Mesenchymal stem cell (in vitro differentiated cells and primary cell): Measurements from ENCODE around the gene RANBP17.

Experiments used
- DNase-seq: peaks from one replicate; pipeline ENCODE4 v3.0.0-alpha.2; 2013
- H2AFZ ChIP-seq: one replicate; pipeline ENCODE4 v1.6.1; 2013; ENCODE audit warnings: low read depth, mild to moderate bottlenecking, control low read depth, inconsistent platforms, low read length, moderate library complexity
- H2AK5ac ChIP-seq: 2 replicates; pipeline ENCODE4 v1.6.1; 2013; ENCODE audit warnings: low read length, moderate library complexity, mild to moderate bottlenecking, inconsistent platforms; ENCODE audit not compliant: severe bottlenecking
- H2BK120ac ChIP-seq: one replicate; pipeline ENCODE4 v1.6.1; 2013; ENCODE audit warnings: low read depth, mild to moderate bottlenecking, inconsistent platforms, low read length, moderate library complexity
- H2BK12ac ChIP-seq, 2 experiments: one replicate each; pipeline ENCODE4 v1.6.1; 2013; ENCODE audit warnings: inconsistent platforms in 2 of 2, low read length in 2 of 2, mild to moderate bottlenecking in 2 of 2, moderate library complexity in 2 of 2, control low read depth in 1 of 2
- H2BK15ac ChIP-seq: one replicate; pipeline ENCODE4 v1.6.1; 2013; ENCODE audit warnings: mild to moderate bottlenecking, low read depth, inconsistent platforms; ENCODE audit not compliant: poor library complexity, severe bottlenecking
- H2BK5ac ChIP-seq: 2 replicates; pipeline ENCODE4 v1.6.1; 2013; ENCODE audit warnings: low read depth, mild to moderate bottlenecking, low read length, control low read depth, inconsistent platforms; ENCODE audit not compliant: poor library complexity, severe bottlenecking
- H3K14ac ChIP-seq, 2 experiments: one replicate each; pipeline ENCODE4 v1.6.1; 2013; ENCODE audit warnings: inconsistent platforms in 2 of 2, low read length in 2 of 2, control low read depth in 1 of 2, mild to moderate bottlenecking in 1 of 2, moderate library complexity in 1 of 2
- H3K18ac ChIP-seq, 2 experiments: one replicate each; pipeline ENCODE4 v1.6.1; 2013; ENCODE audit warnings: inconsistent platforms in 2 of 2, low read length in 2 of 2, control low read depth in 1 of 2, low read depth in 1 of 2, mild to moderate bottlenecking in 1 of 2
- H3K23ac ChIP-seq, 2 experiments: one replicate each; pipeline ENCODE4 v1.6.1; 2013; ENCODE audit warnings: inconsistent platforms in 2 of 2, low read length in 2 of 2, mild to moderate bottlenecking in 2 of 2, moderate library complexity in 2 of 2, control low read depth in 1 of 2
- H3K27ac ChIP-seq: 2 replicates; pipeline ENCODE4 v1.5.1; 2013; ENCODE audit warnings: mild to moderate bottlenecking, moderate library complexity, low read length, control low read depth, inconsistent platforms; ENCODE audit not compliant: poor library complexity, severe bottlenecking
- H3K27me3 ChIP-seq, 2 experiments: 2 replicates each; pipeline versions ENCODE4 v1.6.1 to v1.7.0; 2013; ENCODE audit warnings: low read length in 2 of 2, mild to moderate bottlenecking in 2 of 2, moderate library complexity in 2 of 2, control low read depth in 1 of 2, inconsistent platforms in 1 of 2; ENCODE audit not compliant: control insufficient read depth in 1 of 2, insufficient read depth in 1 of 2
- H3K36me3 ChIP-seq, 2 experiments: 2 replicates each; pipeline versions ENCODE4 v1.6.1 to v1.7.0; 2013; ENCODE audit warnings: low read length in 2 of 2, control low read depth in 1 of 2, inconsistent platforms in 1 of 2, low read depth in 1 of 2, mild to moderate bottlenecking in 1 of 2; ENCODE audit not compliant: insufficient read depth in 2 of 2, control insufficient read depth in 1 of 2
- H3K4ac ChIP-seq, 2 experiments: one replicate each; pipeline ENCODE4 v1.6.1; 2013; ENCODE audit warnings: inconsistent platforms in 2 of 2, low read length in 2 of 2, mild to moderate bottlenecking in 2 of 2, moderate library complexity in 2 of 2, control low read depth in 1 of 2, low read depth in 1 of 2
- H3K4me1 ChIP-seq: 2 replicates; pipeline ENCODE4 v1.6.1; 2013; ENCODE audit warnings: low read depth, low read length, control low read depth; ENCODE audit not compliant: control insufficient read depth, insufficient read depth
- H3K4me2 ChIP-seq: 2 replicates; pipeline ENCODE4 v1.6.1; 2013; ENCODE audit warnings: low read length, mild to moderate bottlenecking, inconsistent platforms; ENCODE audit not compliant: poor library complexity, severe bottlenecking
- H3K4me3 ChIP-seq, 2 experiments: 2 replicates each; pipeline versions ENCODE4 v1.5.1 to v1.7.0; 2013; ENCODE audit warnings: low read length in 2 of 2, mild to moderate bottlenecking in 2 of 2, control low read depth in 1 of 2, low read depth in 1 of 2; ENCODE audit not compliant: insufficient read depth in 1 of 2
- H3K79me1 ChIP-seq: replicated peaks from 2 replicates; pipeline ENCODE4 v1.6.1; 2013; ENCODE audit warnings: mild to moderate bottlenecking, control low read depth, low read length, inconsistent platforms; ENCODE audit not compliant: poor library complexity, severe bottlenecking
- H3K9ac ChIP-seq: 2 replicates; pipeline ENCODE4 v1.7.0; 2013; ENCODE audit warnings: mild to moderate bottlenecking, low read length, moderate library complexity
- H3K9me3 ChIP-seq: 2 replicates; pipeline ENCODE4 v1.7.0; 2013; ENCODE audit warnings: mild to moderate bottlenecking, low read length; ENCODE audit not compliant: control insufficient read depth
- H4K8ac ChIP-seq: one replicate; pipeline ENCODE4 v1.6.1; 2013; ENCODE audit warnings: inconsistent platforms, mild to moderate bottlenecking, low read length, moderate library complexity
- H4K91ac ChIP-seq: one replicate; pipeline ENCODE4 v1.6.1; 2013; ENCODE audit warnings: mild to moderate bottlenecking, low read length, inconsistent platforms
- WGBS: methylation state at CpG from one replicate; pipeline ENCODE4 v1.1.7; 2013; ENCODE audit warnings: mixed read lengths; 5-methylcytosine and 5-hydroxymethylcytosine counted together

RANBP17 gene

DNA sequence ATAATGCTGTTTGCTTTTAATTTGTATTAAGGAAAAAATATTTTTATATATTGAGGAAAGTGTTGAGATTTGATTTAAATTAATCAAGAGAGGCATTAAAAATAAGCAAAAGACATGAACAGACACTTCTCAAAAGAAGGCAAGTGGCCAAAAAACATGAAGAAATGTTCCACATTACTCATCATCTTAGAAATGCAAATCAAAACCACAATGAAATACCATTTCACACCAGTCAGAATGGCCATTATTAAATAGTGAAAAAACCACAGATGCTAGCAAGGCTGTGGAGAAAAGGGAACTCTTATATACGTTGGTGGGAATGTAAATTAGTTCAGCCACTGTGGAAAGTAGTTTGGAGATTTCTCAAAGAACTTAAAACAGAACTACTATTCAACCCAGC lies 45.9 kb downstream of the RANBP17 start:
- H3K27ac ChIP-seq: no peak overlapping the region
- no peak overlapping the region for H3K18ac ChIP-seq
- H3K4me1 ChIP-seq: no peaks in the 10 kb centered on the region
- H4K8ac ChIP-seq: no peak overlapping the region
- no peak overlapping the region for H3K9ac ChIP-seq
- DNase-seq: peak; percentile 80
- no peak overlapping the region for H2BK5ac ChIP-seq
- H3K79me1 ChIP-seq: peaks cover 2% of the 10 kb centered on the region
- no CpG with 5 or more reads among the region's 1 CpG for WGBS
- H4K91ac ChIP-seq: no peak overlapping the region
- H3K14ac ChIP-seq: no peak overlapping the region
- no peak overlapping the region for H2BK15ac ChIP-seq
- no peak overlapping the region for H2BK120ac ChIP-seq
- H3K27me3 ChIP-seq: no peaks in the 10 kb centered on the region
- H3K4me3 ChIP-seq: no peak overlapping the region
- H3K9me3 ChIP-seq: peaks cover 19% of the 10 kb centered on the region
- H3K23ac ChIP-seq: no peak overlapping the region
- H3K4me2 ChIP-seq: no peak overlapping the region
- H2AFZ ChIP-seq: no peak overlapping the region
- no peak overlapping the region for H2AK5ac ChIP-seq
- peaks cover 0 to 3% of the 10 kb centered on the region in 2 experiments for H3K36me3 ChIP-seq
- no peak overlapping the region for H2BK12ac ChIP-seq
- no peak overlapping the region for H3K4ac ChIP-seq

DNA sequence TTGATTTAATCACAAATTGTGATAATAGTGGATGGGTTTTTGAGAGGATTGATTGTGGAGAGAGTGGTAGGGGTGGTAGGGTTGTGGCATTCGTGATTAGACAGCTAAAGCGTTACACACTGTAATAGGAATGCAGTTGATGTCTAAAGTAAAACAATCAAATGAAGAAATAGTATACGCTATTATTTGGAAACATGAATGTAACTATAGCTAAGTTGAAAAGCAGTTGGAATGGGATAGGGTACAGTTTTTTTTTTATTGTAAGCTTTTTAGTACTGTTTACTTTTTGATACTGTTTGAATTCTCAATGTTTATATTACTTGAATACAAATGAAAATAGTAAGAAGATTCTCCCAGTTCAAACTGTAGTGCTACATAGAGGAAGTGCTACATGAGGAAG lies 51.8 kb downstream of the RANBP17 start:
- H2AFZ ChIP-seq: no peak overlapping the region
- H4K8ac ChIP-seq: no peak overlapping the region
- no peaks in the 10 kb centered on the region for H3K79me1 ChIP-seq
- no peak overlapping the region for H3K4me2 ChIP-seq
- no peak overlapping the region for H2BK5ac ChIP-seq
- no peak overlapping the region for H3K4me3 ChIP-seq
- no peak overlapping the region for H3K18ac ChIP-seq
- no peak overlapping the region for H2AK5ac ChIP-seq
- H3K27me3 ChIP-seq: no peaks in the 10 kb centered on the region
- H3K9ac ChIP-seq: no peak overlapping the region
- no peak overlapping the region for H3K27ac ChIP-seq
- H3K14ac ChIP-seq: no peak overlapping the region
- no peak overlapping the region for H2BK15ac ChIP-seq
- H2BK120ac ChIP-seq: no peak overlapping the region
- 95% methylated on average over 3 of the region's 3 CpGs for WGBS
- H4K91ac ChIP-seq: no peak overlapping the region
- H3K9me3 ChIP-seq: no peaks in the 10 kb centered on the region
- no peaks in the 10 kb centered on the region for H3K4me1 ChIP-seq
- DNase-seq: no peak
- H3K23ac ChIP-seq: no peak overlapping the region
- no peak overlapping the region for H2BK12ac ChIP-seq
- H3K4ac ChIP-seq: no peak overlapping the region
- H3K36me3 ChIP-seq: no peaks in the 10 kb centered on the region

DNA sequence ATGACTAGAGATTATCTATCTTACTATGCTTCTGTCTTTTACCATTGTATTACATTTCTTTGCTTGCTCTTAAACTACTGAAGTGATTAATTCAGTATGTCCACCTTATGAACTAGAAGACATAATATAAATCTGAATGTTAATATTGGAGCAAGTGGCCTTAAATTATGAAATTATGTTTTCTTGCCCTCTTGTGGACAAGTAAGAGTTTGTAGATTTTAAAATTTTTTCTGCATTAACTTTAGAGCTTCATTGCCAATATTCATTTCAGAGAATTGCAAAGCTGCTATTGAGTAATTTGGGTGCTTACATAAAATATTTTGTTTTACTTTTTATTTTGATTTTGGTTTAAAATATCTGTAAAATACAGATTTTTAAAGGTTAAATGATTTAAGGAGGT lies 55.3 kb downstream of the RANBP17 start:
- H3K18ac ChIP-seq: no peak overlapping the region
- H2BK5ac ChIP-seq: no peak overlapping the region
- no peaks in the 10 kb centered on the region for H3K4me1 ChIP-seq
- DNase-seq: no peak
- H2BK15ac ChIP-seq: no peak overlapping the region
- no peak overlapping the region for H4K91ac ChIP-seq
- no peaks in the 10 kb centered on the region for H3K27me3 ChIP-seq
- no peak overlapping the region for H3K9ac ChIP-seq
- no peak overlapping the region for H3K14ac ChIP-seq
- H3K36me3 ChIP-seq: peaks cover 0 to 2% of the 10 kb centered on the region in 2 experiments
- H3K4ac ChIP-seq: no peak overlapping the region
- no peak overlapping the region for H2AK5ac ChIP-seq
- no peak overlapping the region for H2BK12ac ChIP-seq
- no peaks in the 10 kb centered on the region for H3K9me3 ChIP-seq
- H4K8ac ChIP-seq: no peak overlapping the region
- H3K27ac ChIP-seq: no peak overlapping the region
- no peak overlapping the region for H3K4me2 ChIP-seq
- H2BK120ac ChIP-seq: no peak overlapping the region
- H3K79me1 ChIP-seq: no peaks in the 10 kb centered on the region
- no peak overlapping the region for H3K23ac ChIP-seq
- H2AFZ ChIP-seq: no peak overlapping the region
- H3K4me3 ChIP-seq: no peak overlapping the region

DNA sequence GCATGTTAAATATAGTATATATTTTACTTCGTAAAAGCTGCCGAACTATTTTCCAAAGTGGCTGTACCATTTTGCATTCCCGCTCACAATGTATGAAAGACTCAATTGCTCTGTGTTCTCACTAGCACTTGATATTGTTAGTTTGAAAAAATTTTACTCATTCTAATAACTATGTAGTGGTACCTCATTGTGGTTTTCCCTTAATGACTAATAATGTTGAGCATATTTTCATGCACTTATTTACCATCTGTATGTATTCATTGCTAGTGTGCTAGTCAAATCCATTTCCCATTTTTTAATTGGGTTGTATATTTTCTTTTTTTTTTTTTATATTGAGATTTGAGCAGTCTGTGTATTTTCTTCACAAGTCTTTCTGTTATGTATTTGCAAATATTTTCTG lies 58.4 kb downstream of the RANBP17 start:
- Histone ChIP-seq H3K27me3 (no peaks in the 10 kb centered on the region), H3K4me2 (no peak overlapping the region), H4K91ac (no peak overlapping the region), H2BK5ac (no peak overlapping the region), H3K4me3 (no peak overlapping the region), H3K27ac (no peak overlapping the region), H2BK15ac (no peak overlapping the region), H2BK120ac (no peak overlapping the region), H4K8ac (no peak overlapping the region), H2AFZ (no peak overlapping the region), H3K9ac (no peak overlapping the region), H3K14ac (no peak overlapping the region), H3K18ac (no peak overlapping the region), H3K9me3 (no peaks in the 10 kb centered on the region), H3K4ac (no peak overlapping the region), H2AK5ac (no peak overlapping the region), H3K79me1 (peaks cover 2% of the 10 kb centered on the region), H3K23ac (no peak overlapping the region), H2BK12ac (no peak overlapping the region), H3K4me1 (no peaks in the 10 kb centered on the region), H3K36me3 (peaks cover 0 to 6% of the 10 kb centered on the region in 2 experiments)
- no peak for DNase-seq
- WGBS: 100% methylated on average over 2 of the region's 3 CpGs
